ENCODE results near the gene OTOP2. TPM values are rescaled to one million over a fixed set of nuclear protein-coding genes. Genes with fewer than 3 reads are reported as not detected.
A peak's percentile ranks its signal among the peaks of the same experiment; 100 is the strongest.

Gene OTOP2
- total and polyA plus RNA-seq, 9 of the 15 experiments (the other 6 are each of a cell fraction or from before 2014, with no cell fraction given) = 0.04 to 0.36 (median 0.14) TPM; not detected in 1

GRCh38 chr17:74881073-74881472 lies 43.0 kb upstream of the OTOP2 start:
- H3K4me3 ChIP-seq = no peak overlapping the region
- no peaks in the 10 kb centered on the region for H3K9me3 ChIP-seq (replicated peaks; ENCODE audit: control insufficient read depth, insufficient read depth, low read depth, low read length)
- ATAC-seq = no peak
- WGBS (ENCODE audit: insufficient coverage, low coverage, missing lambda C conversion rate) = 45% methylated on average over 9 of the region's 11 CpGs
- CTCF ChIA-PET (ENCODE audit: low intra/inter-chr PET ratio) = no interaction called here
- POLR2A ChIA-PET = interaction anchor here (0.6 to 1.7 kb wide), 5 partner anchors 8 to 734 kb away, joined by 3 to 7 read pairs (median 4); partner anchors contain the start of gene FDXR
- no peaks in the 10 kb centered on the region for H3K79me2 ChIP-seq (ENCODE audit: control insufficient read depth, insufficient read depth, low read length)
- DNase-seq (ENCODE audit: extremely low read depth in 1 of 4, low spot score in 3 of 4) = no peak
- in situ Hi-C loops (cut with MboI) (no loop called here), intact Hi-C loops (cut with micrococcal nuclease) (no loop called here)
- H4K20me1 ChIP-seq (replicated peaks; ENCODE audit: control insufficient read depth, insufficient read depth, low read length) = no peaks in the 10 kb centered on the region
- H3K27me3 ChIP-seq (ENCODE audit: control insufficient read depth in 2 of 2, insufficient read depth in 2 of 2, low read length in 2 of 2) = no peaks in the 10 kb centered on the region
- BruUV-seq (replicated peaks) = no TSS peak
- peaks cover 21 to 31% of the 10 kb centered on the region in 2 experiments for H3K4me1 ChIP-seq (replicated peaks in 1 of 2; ENCODE audit: control insufficient read depth in 2 of 2, insufficient read depth in 2 of 2, low read length in 2 of 2)
- H3K9ac ChIP-seq (ENCODE audit: insufficient read depth in 1 of 2, low read depth in 2 of 2, low read length in 2 of 2) = peak overlapping the region in 1 of 2 experiments; percentile 71; a peak in 1 of 4 replicates
- no peak overlapping the region for H2AFZ ChIP-seq (ENCODE audit: low read depth, low read length)
- H3K4me2 ChIP-seq (ENCODE audit: insufficient read depth, low read length) = no peak overlapping the region
- FAIRE-seq = no peak
- no peaks in the 10 kb centered on the region for H3K36me3 ChIP-seq (ENCODE audit: control insufficient read depth, insufficient read depth, low read length)
- H3K9me1 ChIP-seq (ENCODE audit: control insufficient read depth, insufficient read depth, low read length) = no peaks in the 10 kb centered on the region
- no peak overlapping the region for H3K27ac ChIP-seq (ENCODE audit: extremely low read depth, low read depth, low read length)
- TF ChIP-seq ZNF253 (CRISPR knock-in tag; conservative IDR thresholded peaks at IDR 0.05) = no peak
- no peak for TF ChIP-seq XRCC5 (IDR thresholded peaks at IDR 0.05; ENCODE audit: low read depth, low read length)
- no peak for TF ChIP-seq POLR2B (IDR thresholded peaks at IDR 0.05; ENCODE audit: low read depth, partially characterized antibody)
- no peak for TF ChIP-seq RB1 (IDR thresholded peaks at IDR 0.05; ENCODE audit: low read depth)
- no peak for TF ChIP-seq HDAC6 (IDR thresholded peaks at IDR 0.05; ENCODE audit: low read depth, low read length)
- TF ChIP-seq ZZZ3 (IDR thresholded peaks at IDR 0.05) = no peak
- no peak for TF ChIP-seq ZNF324 (CRISPR knock-in tag; IDR thresholded peaks at IDR 0.05)
- TF ChIP-seq FOXP4 (CRISPR knock-in tag; IDR thresholded peaks at IDR 0.05; ENCODE audit: borderline replicate concordance) = no peak
- no peak for TF ChIP-seq ZNF766 (CRISPR knock-in tag; conservative IDR thresholded peaks at IDR 0.05)
- no peak for TF ChIP-seq RBM25 (IDR thresholded peaks at IDR 0.05; ENCODE audit: low read depth, low read length, severe bottlenecking)
